Breast epithelium (tissue), 3 donors: ENCODE measurements around the gene NTRK3.

ENCODE experiments used
- CTCF ChIP-seq, 3 donors: fragments of 450-650 bp; IDR thresholded peaks; one replicate each; pipeline ENCODE4 v1.5.1; 2016 to 2017; ENCODE audit warnings: antibody characterized with exemption in 3 of 3, mild to moderate bottlenecking in 3 of 3, moderate library complexity in 3 of 3
- POLR2A ChIP-seq: fragments of 450-650 bp; IDR thresholded peaks from one replicate; pipeline ENCODE4 v1.6.1; 2016; ENCODE audit warnings: antibody characterized with exemption, mild to moderate bottlenecking, moderate library complexity
- POLR2AphosphoS5 ChIP-seq, 3 donors: sonication (generic); formaldehyde crosslinking; IDR thresholded peaks; one replicate each; pipeline ENCODE4 v1.6.1; 2017; ENCODE audit warnings: antibody characterized with exemption in 3 of 3

- TF ChIP-seq CTCF (IDR thresholded peaks at IDR 0.05) (no peak), POLR2A (no peak), POLR2AphosphoS5 (IDR thresholded peaks at IDR 0.05) (no peak)
Measured at GRCh38 chr15:88049506-88049905, 207.0 kb downstream of the NTRK3 start.
